NK-92 (cell line): ENCODE measurements around the gene PDE11A.
"Not testable (repeated sequence)": the region's sequence is repeated elsewhere in the genome, so short reads cannot be mapped to it uniquely, and the experiment has no call there.

Experiments used
- DNase-seq: peaks from one replicate; lab custom pipeline; 2025; ENCODE audit not compliant: unreplicated experiment; lab: John Stamatoyannopoulos, UW

The PDE11A gene

GRCh38 chr2:178009813-178010212, 62.8 kb downstream of the PDE11A start:
- no peak for DNase-seq

- no peak for DNase-seq
Measured at GRCh38 chr2:178008636-178009289, 63.8 kb downstream of the PDE11A start.

- DNase-seq, result no peak
Measured at GRCh38 chr2:178006710-178007109, 65.9 kb downstream of the PDE11A start.

GRCh38 chr2:178005756-178006155, 66.8 kb downstream of the PDE11A start:
- no peak for DNase-seq

- DNase-seq, result no peak
Measured at GRCh38 chr2:178002038-178002437, 70.5 kb downstream of the PDE11A start.

GRCh38 chr2:177998996-177999395, 73.6 kb downstream of the PDE11A start:
- DNase-seq, result no peak

- no peak for DNase-seq
Measured at GRCh38 chr2:177998006-177998405, 74.6 kb downstream of the PDE11A start.

- no peak for DNase-seq
Measured at GRCh38 chr2:177992992-177993391, 79.6 kb downstream of the PDE11A start.

GRCh38 chr2:177989029-177989885, 83.3 kb downstream of the PDE11A start:
- no peak for DNase-seq

- DNase-seq, result no peak
Measured at GRCh38 chr2:177984749-177985148, 87.8 kb downstream of the PDE11A start.

- no peak for DNase-seq
Measured at GRCh38 chr2:177983183-177983788, 89.3 kb downstream of the PDE11A start.

- no peak for DNase-seq
Measured at GRCh38 chr2:177972782-177973181, 99.8 kb downstream of the PDE11A start.

- DNase-seq, result no peak
Measured at GRCh38 chr2:177972123-177972522, 100.5 kb downstream of the PDE11A start.

GRCh38 chr2:177970670-177971454, 101.7 kb downstream of the PDE11A start:
- no peak for DNase-seq

- no peak for DNase-seq
Measured at GRCh38 chr2:177964892-177965291, 107.7 kb downstream of the PDE11A start.

- no peak for DNase-seq
Measured at GRCh38 chr2:177952151-177952550, 120.4 kb downstream of the PDE11A start.

- DNase-seq, result not testable (repeated sequence)
Measured at GRCh38 chr2:177947598-177947997, 125.0 kb downstream of the PDE11A start.

GRCh38 chr2:177944530-177944929, 128.0 kb downstream of the PDE11A start:
- DNase-seq, result not testable (repeated sequence)

GRCh38 chr2:177942731-177943130, 129.8 kb downstream of the PDE11A start:
- DNase-seq, result no peak

GRCh38 chr2:177939211-177939610, 133.4 kb downstream of the PDE11A start:
- DNase-seq, result no peak

- DNase-seq, result no peak
Measured at GRCh38 chr2:177930916-177931315, 141.7 kb downstream of the PDE11A start.
